ENCODE results near the gene WDR1.

WDR1 gene

GRCh38 chr4:10102474-10103332 lies 13.9 kb downstream of the WDR1 start:
- DNase-seq (ENCODE audit: low read depth) = no peak
- TF ChIP-seq CTCF (conservative IDR thresholded peaks at IDR 0.05; ENCODE audit: low read depth, low read length) = no peak
- H3K4me3 ChIP-seq (ENCODE audit: low read length) = no peak overlapping the region

GRCh38 chr4:10101671-10102473 lies 14.7 kb downstream of the WDR1 start:
- no peak for TF ChIP-seq CTCF (conservative IDR thresholded peaks at IDR 0.05; ENCODE audit: low read depth, low read length)
- no peak for DNase-seq (ENCODE audit: low read depth)
- no peak overlapping the region for H3K4me3 ChIP-seq (ENCODE audit: low read length)

- no peak for TF ChIP-seq CTCF (conservative IDR thresholded peaks at IDR 0.05; ENCODE audit: low read depth, low read length)
- H3K4me3 ChIP-seq (ENCODE audit: low read length) = no peak overlapping the region
- no peak for DNase-seq (ENCODE audit: low read depth)
Measured at GRCh38 chr4:10100734-10101216, 15.8 kb downstream of the WDR1 start.

GRCh38 chr4:10099499-10100325 lies 16.9 kb downstream of the WDR1 start:
- TF ChIP-seq CTCF (conservative IDR thresholded peaks at IDR 0.05; ENCODE audit: low read depth, low read length) = no peak
- no peak for DNase-seq (ENCODE audit: low read depth)
- H3K4me3 ChIP-seq (ENCODE audit: low read length) = no peak overlapping the region

GRCh38 chr4:10098780-10099160 lies 17.8 kb downstream of the WDR1 start:
- DNase-seq (ENCODE audit: low read depth) = no peak
- H3K4me3 ChIP-seq (ENCODE audit: low read length) = no peak overlapping the region
- no peak for TF ChIP-seq CTCF (conservative IDR thresholded peaks at IDR 0.05; ENCODE audit: low read depth, low read length)

- no peak overlapping the region for H3K4me3 ChIP-seq (ENCODE audit: low read length)
- no peak for DNase-seq (ENCODE audit: low read depth)
- no peak for TF ChIP-seq CTCF (conservative IDR thresholded peaks at IDR 0.05; ENCODE audit: low read depth, low read length)
Measured at GRCh38 chr4:10097906-10098779, 18.5 kb downstream of the WDR1 start.
